Rectal smooth muscle tissue (tissue), 1 donor: ENCODE data around the gene SMPD2.

Source experiments
- H3K27ac ChIP-seq: one replicate; pipeline ENCODE4 v1.7.0; 2013; ENCODE audit warnings: low read depth, low read length, inconsistent platforms
- H3K27me3 ChIP-seq: one replicate; pipeline ENCODE4 v1.7.0; 2013; ENCODE audit warnings: low read length; ENCODE audit not compliant: control insufficient read depth, insufficient read depth
- H3K36me3 ChIP-seq: one replicate; pipeline ENCODE4 v1.7.0; 2013; ENCODE audit warnings: low read length; ENCODE audit not compliant: control insufficient read depth, insufficient read depth
- H3K4me1 ChIP-seq: one replicate; pipeline ENCODE4 v1.7.0; 2013; ENCODE audit warnings: low read length; ENCODE audit not compliant: control insufficient read depth, insufficient read depth
- H3K4me3 ChIP-seq: one replicate; pipeline ENCODE4 v1.7.0; 2013; ENCODE audit warnings: low read length
- H3K9ac ChIP-seq: one replicate; pipeline ENCODE4 v1.7.0; 2013; ENCODE audit warnings: low read length

The SMPD2 gene

GRCh38 chr6:109440331-109441068, at the start of gene SMPD2, which contains the start of gene PPIL6:
Gene SMPD2 (plus strand): TSS chr6:109440724. CDS start chr6:109441122, 398 bp downstream.
Gene PPIL6 (minus strand): TSS chr6:109440628. CDS start chr6:109440590, 38 bp downstream.
- peak within 1 kb of the TSS; percentile 53 for H3K27ac ChIP-seq
- H3K4me1 ChIP-seq: peaks cover 3% of the 10 kb centered on the region
- H3K36me3 ChIP-seq: peaks cover 14% of the 10 kb centered on the region
- peak within 1 kb of the TSS; percentile 16 for H3K9ac ChIP-seq
- peak within 1 kb of the TSS; percentile 78 for H3K4me3 ChIP-seq
- H3K27me3 ChIP-seq: no peaks in the 10 kb centered on the region

GRCh38 chr6:109393157-109393885, 47.2 kb upstream of the SMPD2 start:
- H3K9ac ChIP-seq: no peak overlapping the region
- H3K27ac ChIP-seq: no peak overlapping the region
- no peaks in the 10 kb centered on the region for H3K4me1 ChIP-seq
- H3K36me3 ChIP-seq: no peaks in the 10 kb centered on the region
- H3K27me3 ChIP-seq: no peaks in the 10 kb centered on the region
- no peak overlapping the region for H3K4me3 ChIP-seq

- no peak overlapping the region for H3K27ac ChIP-seq
- no peak overlapping the region for H3K4me3 ChIP-seq
- H3K27me3 ChIP-seq: no peaks in the 10 kb centered on the region
- no peaks in the 10 kb centered on the region for H3K36me3 ChIP-seq
- H3K9ac ChIP-seq: no peak overlapping the region
- no peaks in the 10 kb centered on the region for H3K4me1 ChIP-seq
These were observed 46.6 kb upstream of the SMPD2 start for GRCh38 chr6:109393886-109394281.

- no peaks in the 10 kb centered on the region for H3K27me3 ChIP-seq
- H3K4me3 ChIP-seq: no peak overlapping the region
- no peak overlapping the region for H3K9ac ChIP-seq
- no peak overlapping the region for H3K27ac ChIP-seq
- H3K36me3 ChIP-seq: no peaks in the 10 kb centered on the region
- H3K4me1 ChIP-seq: no peaks in the 10 kb centered on the region
These were observed 44.3 kb upstream of the SMPD2 start for GRCh38 chr6:109396046-109396718.

- Histone ChIP-seq H3K27me3 (no peaks in the 10 kb centered on the region), H3K27ac (no peak overlapping the region), H3K36me3 (no peaks in the 10 kb centered on the region), H3K9ac (no peak overlapping the region), H3K4me1 (no peaks in the 10 kb centered on the region), H3K4me3 (no peak overlapping the region)
These were observed 43.5 kb upstream of the SMPD2 start for GRCh38 chr6:109397020-109397419.

- Histone ChIP-seq H3K4me3 (no peak overlapping the region), H3K27me3 (no peaks in the 10 kb centered on the region), H3K9ac (no peak overlapping the region), H3K27ac (no peak overlapping the region), H3K36me3 (no peaks in the 10 kb centered on the region), H3K4me1 (no peaks in the 10 kb centered on the region)
These were observed 34.3 kb upstream of the SMPD2 start for GRCh38 chr6:109406196-109406595.

GRCh38 chr6:109411034-109411433, 29.5 kb upstream of the SMPD2 start:
- Histone ChIP-seq H3K9ac (no peak overlapping the region), H3K4me3 (no peak overlapping the region), H3K27me3 (no peaks in the 10 kb centered on the region), H3K27ac (no peak overlapping the region), H3K4me1 (no peaks in the 10 kb centered on the region), H3K36me3 (no peaks in the 10 kb centered on the region)

- no peaks in the 10 kb centered on the region for H3K27me3 ChIP-seq
- H3K36me3 ChIP-seq: no peaks in the 10 kb centered on the region
- H3K9ac ChIP-seq: no peak overlapping the region
- H3K4me1 ChIP-seq: no peaks in the 10 kb centered on the region
- H3K4me3 ChIP-seq: no peak overlapping the region
- no peak overlapping the region for H3K27ac ChIP-seq
These were observed 22.9 kb upstream of the SMPD2 start for GRCh38 chr6:109417646-109418045.

GRCh38 chr6:109420751-109421150, 19.8 kb upstream of the SMPD2 start:
- no peak overlapping the region for H3K9ac ChIP-seq
- no peak overlapping the region for H3K4me3 ChIP-seq
- no peak overlapping the region for H3K27ac ChIP-seq
- no peaks in the 10 kb centered on the region for H3K36me3 ChIP-seq
- no peaks in the 10 kb centered on the region for H3K4me1 ChIP-seq
- H3K27me3 ChIP-seq: no peaks in the 10 kb centered on the region

GRCh38 chr6:109421184-109421583, 19.3 kb upstream of the SMPD2 start:
- Histone ChIP-seq H3K9ac (no peak overlapping the region), H3K4me1 (no peaks in the 10 kb centered on the region), H3K27me3 (no peaks in the 10 kb centered on the region)

GRCh38 chr6:109424946-109425345, 15.6 kb upstream of the SMPD2 start:
- no peaks in the 10 kb centered on the region for H3K27me3 ChIP-seq
- no peaks in the 10 kb centered on the region for H3K4me1 ChIP-seq

More at GRCh38 chr6:109421184-109421583, 19.3 kb upstream of the SMPD2 start:
- no peak overlapping the region for H3K27ac ChIP-seq
- H3K4me3 ChIP-seq: no peak overlapping the region
- no peaks in the 10 kb centered on the region for H3K36me3 ChIP-seq

GRCh38 chr6:109428889-109429477, 11.5 kb upstream of the SMPD2 start:
- Histone ChIP-seq H3K4me3 (no peak overlapping the region), H3K9ac (no peak overlapping the region)

More at GRCh38 chr6:109424946-109425345, 15.6 kb upstream of the SMPD2 start:
- H3K4me3 ChIP-seq: no peak overlapping the region
- no peak overlapping the region for H3K9ac ChIP-seq
- no peaks in the 10 kb centered on the region for H3K36me3 ChIP-seq
- H3K27ac ChIP-seq: no peak overlapping the region

More at GRCh38 chr6:109428889-109429477, 11.5 kb upstream of the SMPD2 start:
- H3K4me1 ChIP-seq: no peaks in the 10 kb centered on the region
- no peaks in the 10 kb centered on the region for H3K27me3 ChIP-seq
- no peaks in the 10 kb centered on the region for H3K36me3 ChIP-seq
- H3K27ac ChIP-seq: no peak overlapping the region
